ENCODE results near the gene FAM76B. TPM values are rescaled to one million over a fixed set of nuclear protein-coding genes. Genes with fewer than 3 reads are reported as not detected.

Gene FAM76B
- total and polyA plus RNA-seq, 2 of the 13 experiments (the other 11 are each of a cell fraction or from before 2014, with no cell fraction given), result 20.2 to 24.2 TPM

- TF ChIP-seq RFX3 (CRISPR knock-in tag; IDR thresholded peaks at IDR 0.05), result no peak
- no peak for TF ChIP-seq RAD51 (IDR thresholded peaks at IDR 0.05; ENCODE audit: borderline replicate concordance)
- no peak for TF ChIP-seq RXRB (CRISPR knock-in tag; IDR thresholded peaks at IDR 0.05; ENCODE audit: borderline replicate concordance)
- TF ChIP-seq NCOA1 (CRISPR knock-in tag; IDR thresholded peaks at IDR 0.05), result peak; percentile 82; the same call in 1 of the 2 replicates
- TF ChIP-seq ZBTB26 (CRISPR knock-in tag; IDR thresholded peaks at IDR 0.05; ENCODE audit: borderline replicate concordance), result no peak
- peak; percentile 89 for TF ChIP-seq HOXA3 (CRISPR knock-in tag; IDR thresholded peaks at IDR 0.05)
- no peak for TF ChIP-seq ZBTB1 (CRISPR knock-in tag; IDR thresholded peaks at IDR 0.05; ENCODE audit: borderline replicate concordance)
- no peak; the same call in 1 of the 2 replicates for TF ChIP-seq MTA1 (CRISPR knock-in tag; IDR thresholded peaks at IDR 0.05; ENCODE audit: borderline replicate concordance)
- no peak for TF ChIP-seq ZNF746 (CRISPR knock-in tag; IDR thresholded peaks at IDR 0.05)
- no peak for TF ChIP-seq SP1 (IDR thresholded peaks at IDR 0.05)
- TF ChIP-seq SP1 (CRISPR knock-in tag; IDR thresholded peaks at IDR 0.05), result no peak
- TF ChIP-seq TFDP2 (CRISPR knock-in tag; IDR thresholded peaks at IDR 0.05), result no peak
- TF ChIP-seq NR2F2 (IDR thresholded peaks at IDR 0.05; ENCODE audit: borderline replicate concordance, low read depth), result 0 out of 2 replicates have a peak, but pooled peaks have one; percentile 5
- no peak for TF ChIP-seq ZNF280B (CRISPR knock-in tag; IDR thresholded peaks at IDR 0.05; ENCODE audit: borderline replicate concordance)
- no peak; the same call in 1 of the 2 replicates for TF ChIP-seq FOXK1 (CRISPR knock-in tag; IDR thresholded peaks at IDR 0.05; ENCODE audit: borderline replicate concordance, low read depth)
- TF ChIP-seq ZNF564 (CRISPR knock-in tag; IDR thresholded peaks at IDR 0.05), result no peak
- no peak for TF ChIP-seq ZNF138 (CRISPR knock-in tag; IDR thresholded peaks at IDR 0.05; ENCODE audit: low read depth)
- no peak for TF ChIP-seq GATAD2A (CRISPR knock-in tag; IDR thresholded peaks at IDR 0.05)
- no peak for TF ChIP-seq CEBPZ (IDR thresholded peaks at IDR 0.05; ENCODE audit: low read length)
- TF ChIP-seq ZNF724P (CRISPR knock-in tag; IDR thresholded peaks at IDR 0.05; ENCODE audit: borderline replicate concordance), result no peak
- TF ChIP-seq MYC (CRISPR knock-in tag; IDR thresholded peaks at IDR 0.05; ENCODE audit: borderline replicate concordance), result no peak; the same call in 1 of the 2 replicates
- no peak for TF ChIP-seq ZNF543 (CRISPR knock-in tag; IDR thresholded peaks at IDR 0.05)
- TF ChIP-seq SMARCC2 (IDR thresholded peaks at IDR 0.05), result no peak
- TF ChIP-seq ZBTB42 (CRISPR knock-in tag; IDR thresholded peaks at IDR 0.05), result no peak
- no peak for TF ChIP-seq POLR2AphosphoS2 (IDR thresholded peaks at IDR 0.05; ENCODE audit: low read depth, low read length)
These were observed 746 bp upstream of the FAM76B start, which contains the start of gene CEP57 (continued) for GRCh38 chr11:95790123-95790932.
